GM19025 (cell line): ENCODE data around the gene MRPL24.

Experiments
- ATAC-seq: cut with Tn5 transposase; IDR thresholded peaks from one replicate; pipeline ENCODE4 v1.9.1; 2021; ENCODE audit warnings: mild to moderate bottlenecking, low read depth, moderate library complexity; ENCODE audit not compliant: unreplicated experiment

Gene MRPL24

DNA sequence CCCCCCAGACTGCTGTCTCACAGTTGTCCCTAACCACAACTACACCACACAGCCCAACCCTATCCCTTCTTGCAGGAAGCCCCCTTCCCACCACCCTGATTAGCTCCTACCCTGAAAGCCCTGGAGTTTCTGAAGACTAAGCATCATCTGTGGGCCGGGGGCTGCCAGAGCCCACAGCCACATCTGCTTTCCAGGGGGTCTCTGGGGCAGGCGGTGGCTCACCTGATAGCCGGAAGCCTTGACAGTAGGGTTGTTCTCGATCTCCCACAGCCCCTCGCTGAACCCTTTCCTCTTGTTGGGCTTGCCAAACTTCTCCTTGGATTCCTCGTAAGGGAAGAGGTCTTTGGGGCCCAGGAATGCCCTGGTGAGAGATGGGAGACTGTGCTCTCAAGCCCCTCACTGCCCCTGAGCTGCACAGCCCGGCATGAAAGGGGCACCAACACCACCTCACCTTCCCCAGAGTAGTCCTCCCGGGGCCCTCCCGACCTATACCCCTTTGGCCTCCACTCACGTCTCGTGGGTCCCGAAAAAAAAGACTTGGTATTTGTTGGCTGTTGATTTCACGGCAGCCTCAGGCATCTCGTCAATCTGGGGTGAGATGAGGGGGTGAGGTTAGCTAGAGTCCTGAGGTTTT is 4.0 kb upstream of the MRPL24 start:
- no peak for ATAC-seq

DNA sequence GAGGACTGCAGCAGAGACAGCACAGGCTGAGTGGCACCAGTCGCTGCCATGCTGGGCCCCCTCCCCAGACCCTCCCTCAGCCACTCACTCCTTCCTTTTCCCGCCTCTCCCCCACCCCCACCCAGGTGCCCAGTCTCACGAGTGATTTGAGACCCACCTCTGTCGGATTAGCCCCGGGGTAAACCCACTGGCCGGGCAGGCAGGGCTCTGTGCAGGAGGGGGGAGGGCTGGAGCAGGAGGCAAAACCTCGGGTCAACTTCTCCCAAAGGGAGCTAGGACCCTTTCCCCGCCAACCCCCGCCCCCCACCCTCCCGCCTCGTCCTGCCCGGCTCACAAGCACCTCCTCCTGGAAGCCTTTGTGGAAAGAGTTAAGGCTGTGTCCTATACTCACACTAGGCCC is 3.5 kb upstream of the MRPL24 start:
- no peak for ATAC-seq

DNA sequence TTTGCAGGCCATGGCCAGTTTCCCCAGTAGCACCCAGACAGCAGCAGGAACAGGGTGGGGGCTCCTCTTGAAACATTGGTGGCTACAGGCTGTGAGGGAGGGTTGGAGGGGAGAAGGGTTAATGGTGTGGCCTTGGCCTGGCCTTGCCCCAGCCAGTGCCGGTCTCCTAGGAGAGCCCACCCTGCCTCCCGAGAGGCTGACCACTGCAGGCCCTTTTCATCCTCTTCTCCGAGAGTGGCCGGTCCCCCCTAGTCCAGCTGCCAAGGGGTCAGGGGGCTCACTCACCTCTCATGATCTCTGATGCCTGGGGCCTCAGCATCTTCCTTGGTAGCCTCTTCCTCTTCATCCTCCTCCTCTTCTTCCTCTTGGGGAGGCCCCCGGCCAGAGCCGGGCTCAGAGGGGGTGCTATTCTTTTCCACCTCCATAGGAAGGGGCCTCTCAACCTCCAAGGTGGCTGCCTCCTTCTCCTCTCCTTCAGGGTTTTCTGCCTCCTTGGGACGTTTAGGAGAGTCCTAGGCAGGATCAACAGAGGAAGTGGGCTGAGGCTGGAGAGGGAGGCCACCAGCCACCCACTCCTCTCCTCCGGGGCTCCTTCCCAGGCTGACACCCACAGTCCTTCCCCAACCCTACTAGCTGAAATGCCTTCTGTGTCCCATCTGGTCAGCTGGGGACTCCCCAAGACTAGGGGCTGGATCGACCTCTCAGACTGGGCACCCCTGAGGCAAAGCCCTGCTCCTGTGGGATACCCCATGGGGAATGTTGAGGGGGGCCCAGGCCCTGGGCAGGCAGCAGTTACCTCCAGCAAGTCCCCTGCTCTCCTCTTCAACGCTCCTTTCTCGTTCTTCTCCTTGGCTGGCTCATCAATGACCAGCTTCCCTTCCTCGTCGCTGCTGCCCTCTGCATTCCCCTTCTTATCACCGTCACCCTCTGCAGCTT is 2.7 kb upstream of the MRPL24 start:
- no peak for ATAC-seq

- no peak for ATAC-seq
Observed at GRCh38 chr1:156742801-156743200, 1.9 kb upstream of the MRPL24 start.

GRCh38 chr1:156742017-156742416 is 1.1 kb upstream of the MRPL24 start:
- ATAC-seq, result no peak

GRCh38 chr1:156741481-156741983 is 644 bp upstream of the MRPL24 start:
- no peak for ATAC-seq

- no peak for ATAC-seq
Observed at GRCh38 chr1:156740237-156740740, 599 bp downstream of the MRPL24 start.

DNA sequence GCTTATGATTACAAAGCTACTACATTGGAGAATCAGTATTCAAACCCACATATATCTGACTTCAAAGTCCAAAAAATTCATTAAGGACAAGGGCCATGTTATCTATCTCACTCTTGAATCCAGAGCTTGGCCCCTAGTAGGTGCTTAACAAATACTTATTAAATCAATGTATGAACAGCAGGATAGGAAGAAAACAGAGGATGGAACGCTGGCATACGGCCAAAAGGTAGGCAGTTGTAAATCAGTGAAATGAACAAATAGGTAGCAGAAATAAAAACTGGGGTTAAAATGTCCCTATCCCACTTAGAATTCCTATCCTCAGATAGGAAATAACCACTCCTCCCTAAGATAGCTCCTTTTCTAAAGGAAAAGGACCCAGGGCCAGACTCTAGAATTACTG is 2.0 kb downstream of the MRPL24 start:
- no peak for ATAC-seq

DNA sequence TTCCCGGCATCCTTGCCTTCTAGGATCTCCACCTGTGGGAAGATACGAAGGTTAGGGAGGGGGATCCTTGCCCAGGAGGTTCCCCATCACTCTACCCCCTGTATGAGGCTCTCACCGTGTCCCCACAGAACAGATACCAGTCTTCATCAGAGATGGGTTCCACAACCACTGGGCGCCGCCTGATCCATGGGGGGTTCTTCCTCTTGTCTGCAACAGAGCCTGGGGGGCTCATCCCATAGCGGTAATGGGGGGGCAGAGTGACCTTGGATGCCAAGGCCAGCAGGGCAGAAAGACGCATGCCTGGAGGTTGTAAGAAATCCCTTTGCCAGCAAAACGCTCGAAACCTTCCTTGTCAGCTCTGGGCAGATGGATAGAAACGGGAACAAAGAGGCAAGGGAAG is 2.5 kb downstream of the MRPL24 start:
- ATAC-seq, result no peak

GRCh38 chr1:156733989-156734584 is 6.8 kb downstream of the MRPL24 start:
- ATAC-seq, result no peak

- peak; percentile 91 for ATAC-seq
Observed at GRCh38 chr1:156728599-156729462, 12.1 kb downstream of the MRPL24 start, which contains the start of gene ISG20L2. Gene ISG20L2 (minus strand): TSS chr1:156728766. CDS start chr1:156727652, 1,114 bp downstream.

- peak; percentile 67 for ATAC-seq
Observed at GRCh38 chr1:156727926-156728598, 12.8 kb downstream of the MRPL24 start, which contains the start of gene METTL25B. Gene METTL25B (plus strand): TSS chr1:156728469. CDS start chr1:156729105, 636 bp downstream.

DNA sequence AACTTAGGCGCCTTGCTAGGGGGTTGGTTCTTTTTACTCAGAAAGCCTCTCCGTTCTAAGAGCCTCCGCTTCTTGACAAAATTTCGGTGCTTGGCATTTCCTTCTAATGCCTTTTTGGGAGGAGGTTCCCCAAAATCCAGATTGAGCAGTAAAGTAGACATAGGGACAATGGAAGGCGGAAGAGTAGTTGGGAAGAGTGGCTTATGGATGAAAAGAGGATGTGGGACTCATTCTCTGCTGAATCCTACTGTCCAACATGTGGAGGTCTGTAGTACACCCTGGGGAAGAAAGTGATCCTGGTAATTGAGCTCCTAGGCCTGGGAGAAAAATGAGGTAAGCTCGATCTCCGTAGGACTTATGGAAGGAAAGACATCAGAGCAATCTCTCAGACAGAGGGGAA is 13.4 kb downstream of the MRPL24 start:
- ATAC-seq, result no peak

DNA sequence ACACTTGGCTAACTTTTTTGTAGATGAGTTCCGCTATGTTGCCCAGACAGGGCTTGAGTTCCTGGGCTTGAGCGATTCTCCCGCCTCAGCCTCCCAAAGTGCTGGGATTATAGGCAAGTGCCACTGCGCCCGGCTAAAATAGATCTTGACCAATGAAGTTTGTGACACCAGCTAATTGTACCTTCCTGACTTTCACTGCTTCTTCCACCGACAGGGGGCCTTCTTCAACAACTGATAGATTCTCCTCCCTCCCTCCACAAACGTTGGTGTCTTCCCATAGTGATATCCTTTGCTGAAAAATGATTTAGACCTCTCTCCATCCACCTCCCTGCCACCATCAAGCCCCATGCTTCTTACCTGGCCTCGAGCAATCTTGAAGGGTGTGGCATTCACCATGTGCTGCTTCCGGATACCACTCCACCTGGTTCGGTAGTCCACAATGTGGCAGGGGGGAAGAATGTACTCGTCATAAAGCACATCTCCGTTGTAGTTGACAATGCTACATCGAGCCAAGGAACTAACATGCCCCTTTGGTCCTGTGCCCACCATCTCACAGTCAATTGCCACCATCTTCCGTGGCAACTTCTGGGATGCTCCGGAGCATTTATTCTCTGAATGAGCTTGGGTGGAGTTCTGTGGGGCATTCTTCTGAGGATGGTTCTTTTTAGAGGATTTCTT is 14.2 kb downstream of the MRPL24 start:
- ATAC-seq, result no peak

- no peak for ATAC-seq
Observed at GRCh38 chr1:156725683-156726280, 15.1 kb downstream of the MRPL24 start.

GRCh38 chr1:156721535-156721934 is 19.4 kb downstream of the MRPL24 start:
- no peak for ATAC-seq

DNA sequence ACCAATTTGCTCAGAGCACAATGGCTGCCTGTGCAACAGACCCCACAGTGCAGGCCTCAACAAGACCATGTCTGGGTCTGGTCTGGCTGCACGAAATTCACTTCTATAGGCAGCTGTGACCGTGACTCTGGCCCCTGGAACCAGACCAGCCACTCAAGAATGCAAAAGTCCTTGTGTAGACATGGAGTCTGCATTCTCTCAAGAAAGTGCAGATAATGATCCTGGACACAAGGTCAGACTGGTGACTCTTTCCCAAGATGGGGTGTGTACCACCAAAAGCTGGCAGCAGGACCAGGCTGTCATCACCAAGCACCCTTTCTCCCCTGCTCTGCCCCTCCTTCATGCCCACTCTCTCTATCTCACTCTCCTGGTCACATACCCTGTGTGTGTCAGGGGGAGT is 19.8 kb downstream of the MRPL24 start:
- ATAC-seq, result no peak

- ATAC-seq, result no peak
Observed at GRCh38 chr1:156717351-156717750, 23.5 kb downstream of the MRPL24 start.
